GM21367 (cell line): ENCODE data around the gene RPL9.
"Not testable (repeated sequence)": the region's sequence is repeated elsewhere in the genome, so short reads cannot be mapped to it uniquely, and the experiment has no call there.

ENCODE experiments used
- ATAC-seq: cut with Tn5 transposase; IDR thresholded peaks from one replicate; pipeline ENCODE4 v1.9.1; 2021; ENCODE audit not compliant: unreplicated experiment

RPL9 gene

DNA sequence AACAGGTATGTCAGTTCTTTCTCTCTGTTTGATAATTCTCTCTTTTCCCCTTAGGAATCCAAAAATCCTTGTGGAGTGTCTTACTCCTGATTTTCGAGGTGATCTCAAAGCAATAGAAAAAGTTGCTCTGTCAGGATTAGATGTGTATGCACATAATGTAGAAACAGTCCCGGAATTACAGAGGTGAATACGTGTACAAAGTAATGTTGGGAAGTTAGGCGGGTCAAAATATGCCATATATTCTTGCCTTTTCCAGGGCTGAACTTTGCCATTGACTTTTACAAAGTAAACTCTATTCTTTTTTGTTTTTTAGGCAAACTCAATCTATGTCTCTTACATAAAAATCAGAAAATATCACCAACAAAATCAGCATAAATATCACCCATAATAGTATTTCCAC lies 8.7 kb upstream of the RPL9 start:
- no peak for ATAC-seq

- no peak for ATAC-seq
Observed at GRCh38 chr4:39466747-39467146, 8.0 kb upstream of the RPL9 start.

- ATAC-seq: no peak
Observed at GRCh38 chr4:39464886-39465501, 6.3 kb upstream of the RPL9 start.

- not testable (repeated sequence) for ATAC-seq
Observed at GRCh38 chr4:39458161-39458504, 589 bp downstream of the RPL9 start.

- ATAC-seq: no peak
Observed at GRCh38 chr4:39456946-39457763, 1.6 kb downstream of the RPL9 start.

DNA sequence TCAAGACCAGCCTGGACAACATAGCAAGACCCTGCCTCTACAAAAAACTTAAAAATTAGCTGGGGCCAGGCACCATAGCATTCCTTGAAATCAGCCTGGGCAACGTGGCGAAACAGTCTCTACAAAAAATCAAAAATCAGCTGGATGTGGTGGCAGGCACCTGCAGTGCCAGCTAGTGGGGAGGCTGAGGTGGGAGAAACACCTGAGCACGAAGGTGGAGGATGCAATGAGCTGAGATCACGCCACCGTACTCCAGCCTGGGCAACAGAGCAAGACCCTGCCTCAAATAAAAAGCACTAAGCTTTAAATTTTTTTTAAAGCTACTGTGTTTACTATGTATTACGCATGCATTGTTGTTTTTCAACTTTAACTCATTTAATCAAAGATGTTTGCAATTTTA lies 3.2 kb downstream of the RPL9 start:
- no peak for ATAC-seq

- ATAC-seq: no peak
Observed at GRCh38 chr4:39453738-39454137, 5.0 kb downstream of the RPL9 start.

GRCh38 chr4:39452860-39453587 lies 5.7 kb downstream of the RPL9 start:
- ATAC-seq: no peak

DNA sequence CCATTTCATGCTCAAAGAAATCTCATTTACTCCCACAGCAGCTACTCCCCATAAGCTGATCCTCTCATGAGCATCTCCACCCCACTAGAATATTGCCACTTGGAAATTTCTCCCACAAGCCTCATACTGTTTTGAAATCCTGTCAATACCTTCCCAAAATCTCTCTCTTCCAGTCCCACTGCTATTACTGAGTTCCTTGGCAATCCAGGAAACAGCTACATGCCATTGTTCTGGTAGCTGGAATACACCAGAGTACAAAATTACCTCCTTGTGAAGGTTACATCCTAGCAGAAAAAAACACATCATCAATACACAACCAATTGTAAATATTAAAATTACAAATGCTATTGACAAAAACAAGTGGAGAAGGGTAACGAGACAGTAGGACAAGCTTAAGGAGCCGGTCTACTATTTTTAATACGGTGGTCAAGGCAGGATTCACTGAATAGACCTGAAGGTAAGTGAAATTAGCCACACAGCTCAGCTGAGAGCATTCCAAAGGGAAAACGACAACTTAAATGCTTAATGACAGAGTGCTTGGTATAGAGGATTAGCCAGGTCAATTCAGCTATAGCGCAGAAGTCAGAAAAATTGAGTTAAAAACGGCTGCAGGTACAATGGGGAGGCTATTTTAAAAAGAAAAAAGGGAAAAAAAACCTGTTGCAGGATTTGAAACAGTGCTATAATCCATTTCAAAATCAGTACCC lies 6.4 kb downstream of the RPL9 start:
- no peak for ATAC-seq

GRCh38 chr4:39451423-39452023 lies 7.2 kb downstream of the RPL9 start:
- no peak for ATAC-seq

- ATAC-seq: no peak
Observed at GRCh38 chr4:39450618-39451017, 8.1 kb downstream of the RPL9 start.

DNA sequence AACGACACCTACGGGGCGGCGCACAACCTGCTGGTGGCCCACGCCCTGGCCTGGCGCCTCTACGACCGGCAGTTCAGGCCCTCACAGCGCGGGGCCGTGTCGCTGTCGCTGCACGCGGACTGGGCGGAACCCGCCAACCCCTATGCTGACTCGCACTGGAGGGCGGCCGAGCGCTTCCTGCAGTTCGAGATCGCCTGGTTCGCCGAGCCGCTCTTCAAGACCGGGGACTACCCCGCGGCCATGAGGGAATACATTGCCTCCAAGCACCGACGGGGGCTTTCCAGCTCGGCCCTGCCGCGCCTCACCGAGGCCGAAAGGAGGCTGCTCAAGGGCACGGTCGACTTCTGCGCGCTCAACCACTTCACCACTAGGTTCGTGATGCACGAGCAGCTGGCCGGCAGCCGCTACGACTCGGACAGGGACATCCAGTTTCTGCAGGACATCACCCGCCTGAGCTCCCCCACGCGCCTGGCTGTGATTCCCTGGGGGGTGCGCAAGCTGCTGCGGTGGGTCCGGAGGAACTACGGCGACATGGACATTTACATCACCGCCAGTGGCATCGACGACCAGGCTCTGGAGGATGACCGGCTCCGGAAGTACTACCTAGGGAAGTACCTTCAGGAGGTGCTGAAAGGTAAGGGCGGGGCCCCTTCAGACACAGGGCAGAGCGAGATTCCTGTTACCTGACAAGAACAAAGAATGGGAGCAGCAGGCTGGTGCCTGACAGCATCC lies 11.7 kb downstream of the RPL9 start:
- peak; percentile 78 for ATAC-seq

DNA sequence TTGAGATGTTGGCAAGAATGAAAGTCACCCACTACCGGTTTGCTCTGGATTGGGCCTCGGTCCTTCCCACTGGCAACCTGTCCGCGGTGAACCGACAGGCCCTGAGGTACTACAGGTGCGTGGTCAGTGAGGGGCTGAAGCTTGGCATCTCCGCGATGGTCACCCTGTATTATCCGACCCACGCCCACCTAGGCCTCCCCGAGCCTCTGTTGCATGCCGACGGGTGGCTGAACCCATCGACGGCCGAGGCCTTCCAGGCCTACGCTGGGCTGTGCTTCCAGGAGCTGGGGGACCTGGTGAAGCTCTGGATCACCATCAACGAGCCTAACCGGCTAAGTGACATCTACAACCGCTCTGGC lies 12.3 kb downstream of the RPL9 start:
- ATAC-seq: no peak

DNA sequence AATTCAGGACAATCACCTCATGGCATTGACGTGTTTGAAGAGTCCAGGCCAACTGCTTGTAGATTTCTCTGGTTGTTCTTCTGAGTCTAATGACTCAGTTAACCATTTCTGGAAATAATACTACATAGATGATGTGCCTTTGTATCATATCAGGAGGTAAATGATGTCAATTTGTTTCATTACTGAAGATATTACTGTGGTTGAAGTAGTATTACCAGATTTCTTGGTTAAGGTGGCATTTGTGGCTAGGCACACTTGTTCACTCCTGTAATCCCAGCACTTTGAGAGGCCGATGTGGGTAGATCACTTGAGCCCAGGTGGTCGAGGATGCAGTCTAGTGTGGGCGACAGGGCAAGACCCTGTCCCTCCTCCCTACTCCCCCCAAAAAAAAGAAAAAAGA lies 15.7 kb downstream of the RPL9 start:
- ATAC-seq: no peak

DNA sequence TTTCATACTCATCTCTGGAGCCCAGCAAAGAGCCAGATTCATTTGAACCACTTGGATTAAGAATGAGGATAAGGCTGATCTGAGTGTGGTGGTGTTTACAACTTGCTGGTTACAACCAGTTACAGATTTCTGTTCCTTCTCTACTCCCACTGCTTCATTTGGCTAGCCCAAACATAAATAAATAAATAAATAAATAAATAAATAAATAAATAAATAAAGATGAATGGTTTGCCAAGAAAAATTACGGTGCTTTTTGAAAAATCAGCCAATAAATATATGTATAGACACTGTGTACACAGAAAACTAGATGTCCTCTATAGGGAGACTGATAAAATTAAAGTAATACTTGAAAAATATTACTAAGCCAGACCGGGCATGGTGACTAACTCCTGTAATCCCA lies 17.1 kb downstream of the RPL9 start:
- ATAC-seq: no peak

GRCh38 chr4:39435659-39436563 lies 22.8 kb downstream of the RPL9 start:
- ATAC-seq: no peak

- no peak for ATAC-seq
Observed at GRCh38 chr4:39433878-39434492, 24.7 kb downstream of the RPL9 start.

- no peak for ATAC-seq
Observed at GRCh38 chr4:39429476-39430334, 29.0 kb downstream of the RPL9 start.
